Cardiac muscle cell (in vitro differentiated cells and primary cell): ENCODE results near the gene NCSTN. TPM values are rescaled to one million over a fixed set of nuclear protein-coding genes. Genes with fewer than 3 reads are reported as not detected.

Source experiments
- DNase-seq, 2 donors: peaks; one replicate each; pipeline versions ENCODE4 v3.0.0 to v3.0.0-alpha.2; 2010 to 2017; ENCODE audit warnings: low read depth in 1 of 2, low spot score in 1 of 2
- H3K27ac ChIP-seq: fragments of 200-600 bp; sonication (generic); 2 replicates; pipeline ENCODE4 v1.5.1; 2016
- H3K27me3 ChIP-seq: fragments of 200-600 bp; sonication (generic); 2 replicates; pipeline ENCODE4 v1.6.0; 2016; ENCODE audit warnings: control low read depth
- H3K36me3 ChIP-seq: fragments of 200-600 bp; sonication (generic); 2 replicates; pipeline ENCODE4 v1.5.1; 2016; ENCODE audit warnings: control low read depth
- H3K4me1 ChIP-seq: fragments of 200-600 bp; sonication (generic); 2 replicates; pipeline ENCODE4 v1.8.1; 2017; ENCODE audit warnings: low read depth, mild to moderate bottlenecking, mixed run types
- H3K4me3 ChIP-seq: fragments of 200-600 bp; sonication (generic); 2 replicates; pipeline ENCODE4 v1.5.1; 2016; ENCODE audit warnings: mild to moderate bottlenecking
- H3K9me3 ChIP-seq: fragments of 200-600 bp; sonication (generic); 2 replicates; pipeline ENCODE4 v1.5.1; 2017; ENCODE audit warnings: low read depth, mild to moderate bottlenecking, control low read depth
- polyA plus RNA-seq: library from polyadenylated mRNA; unstranded; fragments of >200 nt; fragmentation: Nextera tagmentation; extraction: Ambion mirVana; gene quantifications from 2 replicates; pipeline ENCODE4 v1.2.1, GENCODE V29; 2016
- total RNA-seq: library from RNA; depleted of rRNA; stranded (reverse); fragments of >200 nt; gene quantifications from 2 replicates; pipeline ENCODE4 v1.2.3, GENCODE V29; 2016
- TF ChIP-seq, protein P1 (sequence below): IDR thresholded peaks from 2 replicates; pipeline ENCODE4 v1.5.1; 2012; ENCODE audit warnings: low read depth, mild to moderate bottlenecking, low read length

The NCSTN gene
- total and polyA plus RNA-seq, 2 experiments from 2014 or later: 55.4 to 113 TPM

DNA sequence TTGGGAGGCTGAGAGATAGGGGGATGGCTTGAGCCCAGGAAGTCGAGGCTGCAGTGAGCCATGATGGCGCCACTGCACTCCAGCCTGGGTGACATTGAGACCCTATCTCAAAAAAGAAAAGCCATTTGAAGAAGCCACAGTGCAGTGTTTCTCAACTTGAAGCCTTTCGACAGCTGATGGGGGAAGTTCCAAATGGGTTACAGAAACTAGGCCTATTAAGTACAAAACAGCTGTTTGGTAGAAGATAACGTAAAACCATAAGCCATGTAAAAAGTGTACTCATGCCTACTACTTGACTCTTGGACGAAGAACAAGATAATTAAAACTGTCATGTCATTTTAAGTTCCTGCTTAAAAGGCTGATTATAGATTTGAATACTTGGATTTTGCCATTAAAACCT lies 16.8 kb upstream of the NCSTN start:
- no peak overlapping the region for H3K27ac ChIP-seq
- no peaks in the 10 kb centered on the region for H3K9me3 ChIP-seq
- no peak overlapping the region for H3K4me3 ChIP-seq
- no peaks in the 10 kb centered on the region for H3K27me3 ChIP-seq
- H3K4me1 ChIP-seq: no peaks in the 10 kb centered on the region
- TF ChIP-seq, protein P1, sequence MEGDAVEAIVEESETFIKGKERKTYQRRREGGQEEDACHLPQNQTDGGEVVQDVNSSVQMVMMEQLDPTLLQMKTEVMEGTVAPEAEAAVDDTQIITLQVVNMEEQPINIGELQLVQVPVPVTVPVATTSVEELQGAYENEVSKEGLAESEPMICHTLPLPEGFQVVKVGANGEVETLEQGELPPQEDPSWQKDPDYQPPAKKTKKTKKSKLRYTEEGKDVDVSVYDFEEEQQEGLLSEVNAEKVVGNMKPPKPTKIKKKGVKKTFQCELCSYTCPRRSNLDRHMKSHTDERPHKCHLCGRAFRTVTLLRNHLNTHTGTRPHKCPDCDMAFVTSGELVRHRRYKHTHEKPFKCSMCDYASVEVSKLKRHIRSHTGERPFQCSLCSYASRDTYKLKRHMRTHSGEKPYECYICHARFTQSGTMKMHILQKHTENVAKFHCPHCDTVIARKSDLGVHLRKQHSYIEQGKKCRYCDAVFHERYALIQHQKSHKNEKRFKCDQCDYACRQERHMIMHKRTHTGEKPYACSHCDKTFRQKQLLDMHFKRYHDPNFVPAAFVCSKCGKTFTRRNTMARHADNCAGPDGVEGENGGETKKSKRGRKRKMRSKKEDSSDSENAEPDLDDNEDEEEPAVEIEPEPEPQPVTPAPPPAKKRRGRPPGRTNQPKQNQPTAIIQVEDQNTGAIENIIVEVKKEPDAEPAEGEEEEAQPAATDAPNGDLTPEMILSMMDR: no peak
- no peak for DNase-seq
- H3K36me3 ChIP-seq: peaks cover 64% of the 10 kb centered on the region

DNA sequence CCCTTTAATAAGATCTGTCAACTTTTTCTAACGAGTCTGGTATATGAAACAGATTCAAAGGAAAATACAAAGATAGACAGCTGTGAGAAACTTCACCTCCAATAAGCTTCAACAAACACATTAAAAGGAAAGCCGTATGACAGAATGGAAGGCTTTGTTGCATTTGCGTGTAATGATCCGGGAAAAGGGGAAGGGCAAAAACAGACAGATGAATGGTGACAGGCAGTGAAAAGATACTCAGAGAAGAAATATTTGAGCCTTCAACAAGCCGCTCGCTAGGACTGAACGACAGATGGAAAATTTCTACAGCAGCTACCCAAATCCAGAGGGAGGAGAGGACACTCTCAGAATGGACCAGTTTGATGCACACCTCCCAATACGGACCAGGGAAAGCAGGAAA lies 15.0 kb upstream of the NCSTN start:
- H3K4me1 ChIP-seq: no peaks in the 10 kb centered on the region
- peaks cover 74% of the 10 kb centered on the region for H3K36me3 ChIP-seq
- TF ChIP-seq, protein P1: no peak
- H3K4me3 ChIP-seq: no peak overlapping the region
- no peak overlapping the region for H3K27ac ChIP-seq
- DNase-seq: no peak
- H3K27me3 ChIP-seq: no peaks in the 10 kb centered on the region
- H3K9me3 ChIP-seq: no peaks in the 10 kb centered on the region

DNA sequence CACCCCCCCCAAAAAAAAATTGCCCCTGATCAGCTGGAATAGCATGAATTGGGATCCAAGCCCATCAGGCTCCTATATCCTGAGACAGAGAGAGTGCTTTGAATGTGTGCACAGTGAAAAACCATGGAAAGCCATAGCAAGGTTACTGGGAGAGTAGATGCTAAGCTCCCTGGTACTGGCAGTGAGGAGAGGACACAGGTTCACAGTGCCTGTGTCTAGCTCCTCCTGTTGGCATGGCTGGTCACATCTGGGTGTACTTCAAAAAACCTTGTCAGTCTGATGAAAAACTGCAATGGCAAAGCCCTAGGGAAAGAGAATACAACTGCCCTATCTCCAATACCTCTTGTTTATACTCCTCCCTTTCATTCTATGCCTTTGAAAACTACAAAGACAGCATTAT lies 13.1 kb upstream of the NCSTN start:
- no peaks in the 10 kb centered on the region for H3K27me3 ChIP-seq
- peaks cover 79% of the 10 kb centered on the region for H3K36me3 ChIP-seq
- no peak overlapping the region for H3K4me3 ChIP-seq
- no peaks in the 10 kb centered on the region for H3K9me3 ChIP-seq
- no peak for DNase-seq
- TF ChIP-seq, protein P1: no peak
- no peak overlapping the region for H3K27ac ChIP-seq
- H3K4me1 ChIP-seq: no peaks in the 10 kb centered on the region

DNA sequence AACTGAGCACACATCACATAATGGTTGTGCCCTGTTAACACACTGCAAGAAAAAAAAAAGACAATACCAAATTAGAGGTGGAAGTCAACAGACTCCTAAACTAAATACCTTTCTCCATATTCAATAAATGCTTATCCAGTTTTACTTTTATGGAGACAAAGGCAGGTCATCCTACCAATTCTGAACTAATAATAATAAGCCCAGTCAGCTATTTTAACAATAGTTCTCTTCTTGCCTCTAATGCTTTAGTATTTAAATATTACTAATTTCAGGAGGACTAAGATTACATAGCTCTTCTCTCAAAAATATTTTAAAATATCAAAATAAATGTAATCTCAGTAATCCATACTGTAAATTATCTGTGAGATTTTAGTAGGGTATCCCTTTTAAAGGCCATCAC lies 10.7 kb upstream of the NCSTN start:
- Histone ChIP-seq H3K4me3 (no peak overlapping the region), H3K27ac (no peak overlapping the region), H3K9me3 (no peaks in the 10 kb centered on the region), H3K4me1 (no peaks in the 10 kb centered on the region), H3K27me3 (no peaks in the 10 kb centered on the region), H3K36me3 (peaks cover 76% of the 10 kb centered on the region)
- DNase-seq: no peak
- TF ChIP-seq, protein P1: no peak

DNA sequence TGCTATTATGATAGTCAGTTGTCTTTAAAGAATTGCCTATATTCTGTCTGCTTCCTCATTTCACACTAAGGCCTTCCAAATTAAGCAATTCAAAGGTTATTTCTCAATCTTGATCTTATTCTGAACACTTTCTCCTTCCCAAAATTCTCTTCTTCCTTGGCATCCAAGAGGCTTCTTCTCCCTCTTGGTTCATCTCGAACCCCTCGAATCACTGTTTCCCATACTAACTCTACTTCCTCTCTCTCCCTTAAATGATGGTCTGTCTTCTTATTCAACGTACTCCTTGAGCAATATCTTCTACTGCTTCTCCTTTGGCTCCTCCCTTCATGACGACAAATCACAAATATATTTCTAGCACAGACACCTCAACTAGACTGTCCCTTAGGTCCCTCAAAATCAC lies 4.6 kb upstream of the NCSTN start:
- H3K4me1 ChIP-seq: peaks cover 10% of the 10 kb centered on the region
- H3K9me3 ChIP-seq: no peaks in the 10 kb centered on the region
- no peak overlapping the region for H3K4me3 ChIP-seq
- no peak for DNase-seq
- no peak overlapping the region for H3K27ac ChIP-seq
- TF ChIP-seq, protein P1: no peak
- H3K36me3 ChIP-seq: peaks cover 47% of the 10 kb centered on the region
- H3K27me3 ChIP-seq: no peaks in the 10 kb centered on the region

DNA sequence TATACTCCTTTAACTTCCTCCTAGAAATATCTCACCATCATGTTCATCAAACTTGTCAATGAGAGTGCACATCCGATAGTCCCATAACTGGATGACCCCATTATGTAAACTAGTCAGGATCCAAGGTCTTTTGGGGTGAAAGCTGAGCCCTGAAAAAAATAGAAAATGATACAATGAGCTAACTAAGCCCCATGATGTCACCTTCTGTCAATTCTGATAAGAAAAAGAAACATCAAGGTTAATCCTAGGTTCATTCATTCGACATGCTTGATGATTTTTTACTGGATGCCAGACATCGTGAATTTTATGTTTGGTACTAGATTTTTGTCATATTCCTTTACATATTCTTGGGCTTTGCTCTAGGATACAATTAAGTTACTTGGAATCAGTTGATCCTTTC lies 3.0 kb upstream of the NCSTN start:
- Histone ChIP-seq H3K4me3 (no peak overlapping the region), H3K36me3 (peaks cover 34% of the 10 kb centered on the region), H3K4me1 (peaks cover 14% of the 10 kb centered on the region), H3K27ac (no peak overlapping the region), H3K27me3 (no peaks in the 10 kb centered on the region), H3K9me3 (no peaks in the 10 kb centered on the region)
- no peak for DNase-seq
- TF ChIP-seq, protein P1: no peak
